Head of caudate nucleus (tissue), 42 donors: ENCODE measurements around the gene EHMT2.
A peak's percentile ranks its signal among the peaks of the same experiment; 100 is the strongest.

Experiments
- DNase-seq, 42 donors: peaks; one replicate each; pipeline versions ENCODE4 v3.0.0 to v3.0.0-alpha.2; 2020 to 2021; ENCODE audit warnings: mixed read lengths in 7 of 42
- intact Hi-C: fragments of 100-400 bp; cut with DNase I; formaldehyde crosslinking; loops from one replicate; pipeline ENCODE4 v1.15.0; 2022

Gene EHMT2

DNA sequence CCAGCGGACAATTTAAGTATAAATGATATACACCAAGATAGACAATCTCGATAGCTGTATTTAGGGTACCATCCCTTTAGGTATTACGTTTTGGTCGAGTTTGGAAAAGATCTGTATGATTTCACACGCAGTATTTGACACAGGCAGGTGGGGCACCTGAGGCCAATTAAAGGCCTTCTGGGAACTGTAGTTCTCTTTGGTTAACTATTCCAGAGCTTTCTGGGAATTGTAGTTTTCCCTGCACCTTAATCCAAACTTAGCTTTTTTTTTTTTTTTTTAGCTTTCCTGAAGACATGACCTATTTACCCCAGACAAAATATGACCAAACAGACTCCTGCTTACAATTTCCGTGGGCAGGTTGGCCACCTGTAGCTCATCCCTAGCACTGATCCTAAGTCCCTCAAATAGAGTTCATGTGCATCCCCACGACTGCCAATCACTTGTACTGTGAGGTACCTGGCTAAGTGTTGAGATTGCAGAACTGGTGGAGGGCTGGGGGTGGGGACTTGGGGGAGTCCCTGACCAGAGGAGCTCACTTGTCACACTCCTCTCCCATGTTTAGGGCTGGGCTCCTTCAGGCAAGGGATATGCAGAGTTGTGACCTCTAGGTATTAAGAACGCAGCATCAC, 999 bp upstream of the EHMT2 start:
- intact Hi-C loops, result loop anchor here (5.0 kb wide), 1 partner anchor 36 kb away; the partner anchor contains the start of gene NEU1

DNA sequence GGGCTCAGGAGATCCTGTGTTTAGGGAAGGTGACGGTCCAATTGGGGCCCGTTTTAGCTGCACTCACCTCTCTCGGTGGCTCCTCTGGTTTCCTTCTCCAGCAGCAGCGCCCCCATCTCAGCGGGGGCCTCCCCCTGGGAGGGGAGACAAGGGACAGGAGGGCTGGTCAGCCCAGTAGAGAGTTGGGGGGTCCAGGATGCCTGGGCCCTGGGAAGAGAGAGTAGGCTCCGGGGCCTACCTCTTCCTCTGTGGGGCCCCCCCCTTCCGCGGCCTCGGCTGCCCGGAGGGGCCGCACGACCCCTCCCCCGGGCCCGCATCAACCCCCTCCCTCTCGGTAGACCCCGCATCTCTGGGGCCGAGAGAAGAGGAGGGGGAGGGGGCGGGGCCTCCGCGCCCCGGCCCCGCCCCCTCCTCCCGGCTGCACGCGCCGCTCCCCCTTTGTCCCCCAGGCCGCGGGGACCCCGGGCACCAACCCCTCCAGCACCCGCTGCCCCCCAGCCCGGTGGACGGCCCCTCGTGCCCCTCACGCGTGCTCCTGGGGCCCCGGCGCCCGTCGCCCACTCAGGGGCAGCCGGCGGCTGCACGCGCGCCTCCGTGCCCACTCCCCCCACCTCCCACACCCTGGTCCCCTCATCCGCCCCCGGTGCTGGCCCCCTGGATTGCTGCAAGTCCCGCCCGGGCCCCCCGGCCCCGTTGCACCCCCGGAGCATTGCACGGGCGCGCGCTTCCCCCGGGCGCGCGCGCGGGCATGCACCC, 464 bp downstream of the EHMT2 start:
- DNase-seq, result peak in 6 of 42 donors; percentile 5 to 24 (median 19)
- intact Hi-C loops, result loop anchor here (5.0 kb wide), 1 partner anchor 35 kb away; the partner anchor contains the start of gene NEU1

More for the DNA sequence above, 999 bp upstream of the EHMT2 start:
- peak in 29 of 42 donors; percentile 22 to 75 (median 47) for DNase-seq

DNA sequence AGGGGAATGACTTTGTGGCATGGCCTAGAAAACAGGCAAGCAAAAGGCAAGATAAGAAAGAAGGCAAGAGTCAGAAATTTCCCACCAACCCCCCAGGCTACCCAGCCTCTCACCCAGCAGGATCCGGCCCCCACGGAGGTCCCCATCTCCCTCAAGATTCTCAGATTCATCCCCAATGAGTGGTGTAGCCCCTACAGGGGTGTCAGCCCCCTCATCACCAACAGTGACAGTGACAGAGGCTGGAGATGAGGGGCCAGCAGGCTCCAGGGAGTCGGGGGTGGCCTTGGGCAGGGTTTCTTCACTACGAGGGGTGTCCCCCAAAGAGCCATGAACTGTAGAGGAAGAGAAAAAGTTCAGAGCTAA, 1.0 kb downstream of the EHMT2 start:
- DNase-seq, result no peak
- intact Hi-C loops, result loop anchor here (5.0 kb wide), 1 partner anchor 34 kb away; the partner anchor contains the start of gene NEU1

DNA sequence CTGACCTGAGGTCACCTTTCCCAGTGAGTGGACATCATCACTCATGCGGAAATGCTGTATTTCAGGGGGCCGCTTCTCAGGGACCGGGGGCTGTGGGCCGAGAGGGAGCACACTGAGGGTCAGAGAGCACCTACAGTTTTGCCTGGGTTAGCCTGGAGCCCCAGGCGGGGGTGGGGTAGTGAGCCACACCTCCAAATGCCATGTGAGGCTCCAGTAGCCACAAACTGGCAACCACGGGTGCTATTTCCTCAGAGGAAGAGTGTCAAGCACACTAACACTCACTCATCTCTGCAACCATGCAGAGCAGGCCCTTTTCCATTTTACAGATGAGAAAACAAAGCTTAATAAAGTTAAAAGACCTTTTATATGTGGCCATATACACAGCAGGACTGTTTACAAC, 4.7 kb downstream of the EHMT2 start:
- intact Hi-C loops, result no loop called here
- DNase-seq, result no peak

DNA sequence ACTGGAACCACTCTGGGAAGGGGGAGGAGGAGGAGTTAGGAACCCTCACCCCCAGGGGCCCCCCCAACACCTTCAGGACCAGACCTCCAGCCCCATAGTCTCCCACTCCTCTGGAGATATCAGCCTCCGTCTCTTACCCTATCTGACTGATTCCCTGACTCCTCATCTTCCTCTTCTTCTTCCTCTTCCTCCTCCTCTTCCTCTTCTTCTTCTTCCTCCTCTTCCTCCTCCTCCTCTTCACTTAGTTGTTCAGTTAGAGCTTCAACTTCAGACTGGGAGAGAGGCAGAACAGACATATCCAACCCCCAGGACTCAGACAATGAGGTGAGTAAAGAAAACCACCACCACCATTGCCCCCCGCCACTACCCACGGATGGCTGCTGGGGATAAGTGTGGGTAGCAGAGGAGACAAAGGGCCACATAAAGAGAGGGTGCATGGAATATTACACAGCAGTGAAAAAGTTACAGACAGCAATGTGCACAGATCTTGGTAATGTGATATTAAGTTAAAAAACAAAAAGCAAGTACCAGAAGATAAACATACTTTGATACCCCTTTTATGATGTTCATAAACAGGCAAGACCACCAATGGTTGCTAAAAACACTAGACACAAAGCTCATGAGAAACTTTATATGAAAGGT, 8.0 kb downstream of the EHMT2 start:
- no peak for DNase-seq
- intact Hi-C loops, result no loop called here

DNA sequence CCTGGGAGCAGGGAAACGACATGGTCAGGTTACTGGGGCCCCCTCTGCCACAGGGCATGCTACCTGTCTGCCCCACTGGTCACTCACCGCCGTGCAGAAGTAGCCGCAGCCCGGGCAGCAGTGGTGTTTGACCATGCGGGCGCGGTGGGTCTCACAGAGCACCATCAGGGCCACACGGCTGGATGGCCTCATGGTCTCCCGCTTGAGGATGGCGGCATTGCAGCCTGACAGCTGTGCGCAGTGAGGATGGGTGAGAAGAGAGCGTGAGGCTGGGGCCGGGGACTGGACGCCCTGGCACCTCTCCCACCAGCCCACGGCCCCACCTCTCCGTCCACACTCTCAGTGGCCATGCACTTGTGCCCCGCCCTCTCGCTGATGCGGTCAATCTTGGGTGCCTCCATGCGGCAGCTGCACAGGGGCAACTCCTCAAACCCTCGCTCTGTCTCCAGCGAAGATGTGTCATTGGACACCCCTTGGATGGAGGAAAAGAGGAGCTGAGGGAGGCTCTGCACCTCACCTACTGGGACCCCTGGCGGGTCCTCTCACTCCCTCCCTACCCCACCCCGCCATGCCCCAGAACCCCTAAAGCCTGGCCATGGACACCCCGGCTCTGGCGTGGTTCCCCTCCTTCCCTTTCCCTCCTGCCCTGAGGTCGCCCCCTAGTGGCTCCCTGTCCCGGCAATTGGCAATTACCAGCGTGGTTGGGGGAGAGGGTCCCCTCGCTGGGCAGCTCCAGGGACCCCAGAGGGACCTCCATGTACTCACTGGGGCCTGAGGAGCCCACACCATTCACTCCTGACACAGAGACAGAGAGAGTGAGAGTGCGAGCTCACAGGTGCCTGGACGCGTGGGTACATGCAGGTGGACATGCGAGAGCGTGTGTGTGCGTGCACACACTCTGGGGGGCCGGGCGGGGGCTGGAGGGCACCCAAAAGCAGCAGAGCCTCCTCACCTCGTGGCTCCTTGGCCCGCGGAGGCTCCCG, 8.9 kb downstream of the EHMT2 start:
- DNase-seq, result peak in 20 of 42 donors; percentile 11 to 68 (median 41)
- intact Hi-C loops, result no loop called here

DNA sequence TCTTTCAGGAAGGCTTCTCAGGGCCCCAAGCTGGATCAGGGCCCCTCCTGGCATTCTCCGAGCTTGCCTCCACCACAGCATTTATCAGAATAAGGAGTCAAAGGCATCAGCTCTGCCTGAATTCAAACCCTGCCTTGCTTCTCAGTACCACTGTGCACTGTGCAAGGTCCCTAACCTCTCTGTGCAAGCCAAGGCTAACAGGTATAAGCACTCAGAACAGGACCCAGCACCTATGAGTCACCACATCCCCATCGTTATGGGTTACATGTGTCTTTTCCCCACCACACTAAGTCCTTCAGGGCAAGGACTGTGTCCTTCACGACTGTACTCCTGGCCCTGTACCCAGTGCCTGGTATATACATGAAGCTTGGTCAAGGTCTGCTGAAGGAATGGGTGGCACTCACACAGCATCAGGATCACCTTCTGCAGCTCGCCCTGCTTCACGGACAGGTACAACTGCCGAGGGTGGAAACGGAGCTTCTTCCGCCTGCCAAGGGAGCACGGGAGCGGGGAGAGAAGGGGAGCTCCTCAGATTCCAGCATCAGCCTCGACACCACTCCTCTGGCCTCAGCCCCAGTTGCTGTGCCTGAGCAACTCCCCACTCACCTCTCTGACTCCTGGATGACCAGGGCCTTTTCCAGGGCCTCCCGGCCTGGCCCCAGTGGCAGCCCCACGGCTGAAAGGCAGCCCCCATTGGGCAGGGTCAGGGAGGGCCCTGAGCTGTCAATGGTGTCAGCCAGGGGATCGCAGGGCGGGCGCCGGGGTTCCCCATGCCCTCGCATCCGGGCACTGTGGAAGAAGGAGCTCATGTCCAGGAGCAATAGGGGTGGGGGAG, 10.1 kb downstream of the EHMT2 start:
- DNase-seq, result no peak
- intact Hi-C loops, result no loop called here

DNA sequence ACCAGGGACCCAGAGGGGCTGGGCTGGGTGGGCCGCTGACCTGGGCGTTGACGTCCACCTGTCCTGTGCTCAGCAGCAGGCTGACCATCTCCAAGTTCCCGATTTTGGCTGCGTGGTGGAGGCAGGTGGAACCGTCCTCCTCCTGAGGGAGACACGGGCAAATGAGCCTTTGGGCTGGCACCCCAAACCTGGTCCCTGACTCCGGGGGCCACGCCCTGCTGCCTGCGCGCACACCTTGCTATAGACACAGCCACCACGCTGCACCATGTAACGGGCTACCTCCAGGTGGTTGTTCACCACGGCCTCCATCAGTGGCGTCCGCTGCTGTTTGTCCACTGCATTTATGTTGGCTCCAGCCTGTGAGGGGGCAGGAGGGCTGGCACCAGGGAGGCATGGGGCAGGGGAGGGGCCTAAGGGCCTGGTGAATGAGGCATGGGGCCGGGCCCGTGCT, 10.9 kb downstream of the EHMT2 start:
- no peak for DNase-seq
- intact Hi-C loops, result no loop called here

DNA sequence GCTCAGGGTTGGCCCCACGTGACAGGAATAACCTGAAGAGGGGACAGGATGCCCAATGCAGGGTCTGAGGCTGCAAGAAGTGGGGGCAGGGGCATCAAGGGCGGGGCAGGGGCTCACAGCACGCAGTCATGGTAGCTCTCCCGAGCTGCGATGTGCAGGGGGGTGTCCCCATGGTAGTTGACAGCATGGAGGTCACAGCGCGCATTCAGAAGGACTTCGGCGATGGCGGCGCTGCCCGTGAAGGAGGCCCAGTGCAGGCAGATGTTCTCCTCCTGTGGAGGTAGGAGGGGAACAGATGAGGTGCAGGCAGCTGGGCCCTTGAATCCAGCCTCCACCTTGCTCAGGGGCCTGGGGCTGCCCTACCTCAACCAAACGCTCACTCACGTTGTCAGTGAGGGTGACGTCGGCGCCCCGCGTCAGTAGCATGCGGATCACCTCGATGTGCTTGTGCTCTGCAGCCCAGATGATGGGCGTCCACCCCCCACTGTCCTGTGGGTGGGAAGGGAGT, 12.9 kb downstream of the EHMT2 start:
- no peak for DNase-seq
- intact Hi-C loops, result no loop called here

DNA sequence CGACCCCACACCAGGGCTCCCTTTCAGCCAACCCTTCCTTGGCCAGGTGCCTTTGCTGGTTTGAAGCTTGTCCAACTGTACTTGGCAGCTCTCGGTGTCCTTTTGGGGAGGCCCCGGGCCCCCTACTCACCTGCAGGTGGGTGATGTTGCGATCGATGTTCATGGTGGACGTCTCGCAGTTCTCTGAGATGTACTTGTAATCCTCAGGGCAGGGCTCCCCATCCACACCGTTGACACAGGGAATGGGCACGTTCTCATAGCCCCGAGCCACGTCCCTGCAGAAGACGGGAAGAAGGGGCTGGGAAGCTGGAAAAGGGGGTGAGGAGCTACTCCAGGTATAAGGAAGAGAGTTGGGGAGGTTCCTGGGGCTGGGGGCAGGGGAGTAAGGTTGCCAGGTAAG, 13.8 kb downstream of the EHMT2 start:
- DNase-seq, result no peak
- intact Hi-C loops, result no loop called here

DNA sequence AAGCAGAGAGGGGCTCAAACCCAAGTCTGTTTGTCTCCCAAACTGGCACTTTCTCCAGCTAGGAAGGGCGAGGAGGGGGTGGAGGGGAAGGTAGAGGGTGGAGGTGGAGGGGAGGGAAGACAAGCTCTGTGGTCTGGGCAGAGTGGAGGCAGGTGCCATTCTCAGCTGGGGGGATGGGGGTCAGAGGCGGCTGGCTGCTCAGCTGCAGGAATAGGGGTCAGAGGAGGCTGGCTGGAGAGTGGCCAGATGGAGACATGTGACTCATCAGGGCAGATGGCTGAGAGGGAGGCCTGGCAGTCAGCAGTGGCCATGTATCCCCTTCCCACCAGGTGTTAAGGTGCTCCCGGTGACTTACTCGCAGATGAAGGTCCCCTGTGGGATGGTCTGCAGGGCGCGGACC, 15.2 kb downstream of the EHMT2 start:
- intact Hi-C loops, result no loop called here
- DNase-seq, result peak in 7 of 42 donors; percentile 15 to 49 (median 41)

DNA sequence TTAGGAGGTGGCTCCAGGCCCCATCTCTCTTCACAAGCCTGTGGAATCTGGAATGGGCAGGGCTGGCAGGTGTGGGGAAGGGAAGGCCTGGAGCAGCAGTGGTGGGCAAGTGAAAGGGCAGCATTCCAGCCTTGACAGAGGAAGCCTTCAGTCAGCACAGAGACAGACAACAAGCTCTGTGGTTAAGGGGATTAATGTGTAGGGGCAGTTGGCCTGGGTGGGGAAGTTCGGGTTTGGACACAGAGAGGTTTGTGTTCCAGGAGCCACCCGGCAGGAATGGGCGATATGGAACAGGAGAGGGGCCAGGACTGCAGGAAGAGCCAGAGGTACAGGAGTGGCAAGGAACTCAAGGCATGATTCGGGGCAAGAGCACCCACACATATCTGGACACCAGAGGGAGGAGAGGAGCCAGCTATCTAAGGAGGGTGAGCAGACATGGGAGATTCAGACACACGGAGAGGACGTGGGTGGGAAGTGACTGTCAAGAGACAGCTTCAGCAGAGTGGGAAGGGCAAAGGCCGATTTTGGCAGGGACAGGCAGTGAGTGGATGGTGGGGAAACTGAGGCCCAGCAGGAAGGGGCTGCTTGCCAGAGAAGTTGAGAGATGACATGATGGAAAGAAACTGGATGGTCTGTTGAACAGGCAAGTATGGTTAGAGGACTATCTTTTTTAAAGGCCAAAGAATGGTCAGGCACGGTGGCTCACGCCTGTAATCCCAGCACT, 16.2 kb downstream of the EHMT2 start:
- intact Hi-C loops, result no loop called here
- DNase-seq, result no peak

DNA sequence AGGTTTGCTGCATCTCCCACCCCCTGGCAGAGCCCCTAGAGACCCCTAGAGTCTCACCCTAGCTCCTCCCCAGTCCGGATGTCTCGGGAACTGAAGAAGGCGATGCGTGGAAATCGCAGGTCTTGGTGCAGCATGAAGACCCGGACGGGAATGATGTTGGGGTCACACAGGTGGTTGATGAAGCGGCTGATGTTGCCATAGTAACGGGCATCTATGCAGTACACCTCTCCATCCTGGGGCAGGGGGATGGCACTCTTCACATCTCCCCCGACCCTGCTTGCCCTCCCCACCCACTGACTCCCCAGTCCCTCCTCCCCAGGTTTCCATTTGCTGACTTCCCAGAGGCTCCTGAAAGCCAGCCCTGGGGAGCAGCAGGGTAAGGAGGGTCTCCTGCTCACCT, 16.9 kb downstream of the EHMT2 start:
- intact Hi-C loops, result no loop called here
- no peak for DNase-seq

DNA sequence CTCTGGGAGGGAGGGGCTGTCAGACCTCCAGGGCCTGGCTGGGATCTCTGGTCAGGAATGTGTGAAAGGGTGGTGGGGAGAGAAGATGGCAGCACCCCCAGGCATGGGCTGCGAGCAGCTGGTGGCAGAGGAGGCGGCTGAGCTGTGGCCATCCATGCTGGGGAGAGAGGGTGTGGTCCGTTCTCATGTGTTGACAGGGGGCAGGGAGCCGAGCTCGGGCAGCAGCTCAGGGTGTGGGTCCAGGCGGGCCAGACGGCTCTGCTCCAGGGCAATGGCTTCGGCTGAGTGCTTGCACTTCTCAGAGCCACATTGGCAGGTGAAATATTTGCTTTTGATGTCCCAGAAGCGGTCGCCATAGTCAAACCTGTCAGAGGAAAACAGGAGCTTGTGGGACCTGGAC, 17.6 kb downstream of the EHMT2 start:
- no peak for DNase-seq
- intact Hi-C loops, result no loop called here

DNA sequence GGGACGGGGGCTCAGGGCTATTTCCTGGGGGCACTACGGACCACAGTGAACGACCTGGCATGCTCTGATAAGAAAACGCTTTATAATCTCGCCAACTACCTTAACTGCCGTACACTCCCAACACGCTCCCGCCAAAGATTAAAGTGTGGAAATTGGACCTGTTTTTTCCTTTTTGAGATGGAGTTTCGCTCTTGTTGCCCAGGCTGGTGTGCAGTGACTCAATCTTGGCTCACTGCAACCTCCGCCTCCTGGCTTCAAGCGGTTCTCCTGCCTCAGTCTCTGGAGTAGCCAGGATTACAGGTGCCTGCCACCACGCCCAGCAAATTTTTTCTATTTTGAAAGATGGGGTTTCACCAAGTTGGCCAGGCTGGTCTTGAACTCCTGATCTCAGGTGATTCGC, 18.4 kb downstream of the EHMT2 start:
- no peak for DNase-seq
- intact Hi-C loops, result no loop called here

DNA sequence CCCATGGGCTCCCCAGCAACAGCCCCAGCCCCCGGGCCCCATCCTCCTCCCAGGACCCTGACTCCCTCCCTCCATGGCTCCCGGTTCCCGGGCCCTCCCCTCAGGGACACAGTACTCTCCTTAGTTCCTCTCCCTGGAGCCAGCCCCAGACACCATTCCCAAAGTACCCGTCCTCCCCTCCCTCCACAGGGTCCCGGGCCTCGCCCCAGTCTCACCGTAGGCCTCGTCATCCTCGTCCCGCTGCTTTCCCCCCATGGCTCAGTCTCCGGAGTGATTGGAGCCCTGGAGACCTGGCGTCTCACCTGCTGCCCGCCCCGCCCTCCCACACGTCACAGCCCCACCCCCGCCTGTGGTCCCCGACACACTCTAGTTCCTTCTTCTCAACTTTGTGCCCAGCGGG, 18.8 kb downstream of the EHMT2 start, which contains the start of gene SLC44A4:
Gene SLC44A4, minus strand, starts transcription at position 272 of the 400 bp plus-strand sequence. Its CDS starts 17 bp downstream, at position 255.
- DNase-seq, result no peak
- intact Hi-C loops, result no loop called here

DNA sequence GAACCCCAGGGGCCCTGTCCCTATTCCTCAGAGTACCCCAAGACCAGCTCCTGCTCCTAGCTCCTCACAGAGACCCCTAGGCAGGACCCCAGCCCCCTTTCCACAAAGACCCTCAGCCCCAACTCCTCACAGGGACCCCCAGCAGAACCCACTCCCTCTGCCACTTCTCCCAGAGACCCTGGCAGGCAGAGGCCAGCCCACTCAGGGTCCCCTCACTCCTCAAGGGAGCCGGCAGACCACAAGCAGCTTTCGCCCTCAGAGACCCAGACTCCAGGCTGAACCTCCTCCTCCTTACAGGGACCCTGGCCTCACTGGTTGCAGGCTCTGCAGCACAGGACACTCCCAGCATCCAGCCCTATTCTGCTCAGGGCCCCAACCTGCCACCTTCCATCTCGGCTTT, 19.3 kb downstream of the EHMT2 start:
- no peak for DNase-seq
- intact Hi-C loops, result no loop called here
